Caco-2 (cell line): ENCODE data around the gene C22orf39. TPM values are rescaled to one million over a fixed set of nuclear protein-coding genes. Genes with fewer than 3 reads are reported as not detected.

ENCODE experiments used
- BruUV-seq: library from RNA; stranded (reverse); fragments of 400-500 nt; replicated peaks from 2 replicates; lab custom pipeline; 2021; lab: Mats Ljungman, UMichigan
- CTCF ChIA-PET: fragments of 300-600 bp; sonication (Branson Sonifier 250); formaldehyde crosslinking; loops from one replicate; lab custom pipeline; 2022; ENCODE audit warnings: antibody characterized with exemption; lab: Charles Lee
- POLR2A ChIA-PET: fragments of 300-600 bp; sonication (Branson Sonifier 250); formaldehyde crosslinking; loops from one replicate; lab custom pipeline; 2022; ENCODE audit warnings: antibody characterized with exemption; lab: Charles Lee
- DNase-seq, 2 experiments: peaks; one replicate each; pipeline versions ENCODE4 v3.0.0 to v3.0.0-alpha.2; 2020 to 2022
- H3K27me3 ChIP-seq: replicated peaks from 2 replicates; pipeline ENCODE4 v1.6.0; 2011; ENCODE audit warnings: low read length; ENCODE audit not compliant: control insufficient read depth, insufficient read depth
- H3K36me3 ChIP-seq: 2 replicates; pipeline ENCODE4 v1.5.1; 2011; ENCODE audit warnings: low read length; ENCODE audit not compliant: control insufficient read depth, insufficient read depth
- H3K4me1 ChIP-seq: fragments of 250-450 bp; sonication (Bioruptor Pico); 2 replicates; pipeline ENCODE4 v1.5.1; 2020; ENCODE audit warnings: mild to moderate bottlenecking
- H3K4me3 ChIP-seq: 2 replicates; pipeline ENCODE4 v1.5.1; 2011; ENCODE audit warnings: low read depth, mild to moderate bottlenecking, control low read depth, low read length
- H3K9me3 ChIP-seq: fragments of 250-450 bp; sonication (Bioruptor Pico); 2 replicates; pipeline ENCODE4 v1.5.1; 2020; ENCODE audit warnings: mild to moderate bottlenecking, moderate library complexity
- H3K27ac Mint-ChIP-seq: one replicate; pipeline ENCODE4 v1.8.0; 2022; ENCODE audit warnings: mixed read lengths; ENCODE audit not compliant: unreplicated experiment
- H3K27me3 Mint-ChIP-seq: one replicate; pipeline ENCODE4 v1.8.0; 2022; ENCODE audit warnings: mixed read lengths; ENCODE audit not compliant: insufficient read depth, unreplicated experiment
- H3K36me3 Mint-ChIP-seq: one replicate; pipeline ENCODE4 v1.8.0; 2022; ENCODE audit warnings: mild to moderate bottlenecking, mixed read lengths; ENCODE audit not compliant: insufficient read depth, unreplicated experiment
- H3K4me1 Mint-ChIP-seq: one replicate; pipeline ENCODE4 v1.8.0; 2022; ENCODE audit warnings: low read depth, mixed read lengths; ENCODE audit not compliant: unreplicated experiment
- H3K4me3 Mint-ChIP-seq: one replicate; pipeline ENCODE4 v1.8.0; 2022; ENCODE audit warnings: mild to moderate bottlenecking, moderate library complexity, mixed read lengths; ENCODE audit not compliant: unreplicated experiment
- H3K9me3 Mint-ChIP-seq: one replicate; pipeline ENCODE4 v1.8.0; 2022; ENCODE audit warnings: mixed read lengths; ENCODE audit not compliant: unreplicated experiment
- intact Hi-C: fragments of 100-400 bp; cut with micrococcal nuclease; formaldehyde crosslinking; loops from one replicate; pipeline ENCODE4 v1.10.0; 2022; ENCODE audit not compliant: unreplicated experiment
- total RNA-seq: library from RNA; stranded (reverse); gene quantifications from 2 replicates; pipeline ENCODE4 v1.2.3, GENCODE V29; 2022
- TF ChIP-seq, protein P1 (sequence below), 2 experiments: fragments of 200-600 bp in 1 of 2; IDR thresholded peaks; 1 replicate in 1 of 2; 2 replicates in 1 of 2; pipeline versions ENCODE4 v1.5.1 to v1.8.0; 2011 to 2022; ENCODE audit warnings: antibody characterized with exemption in 1 of 2, control low read depth in 1 of 2, inconsistent platforms in 1 of 2, low read depth in 1 of 2, low read length in 1 of 2, mild to moderate bottlenecking in 1 of 2, moderate library complexity in 1 of 2; ENCODE audit not compliant: insufficient read depth in 1 of 2, severe bottlenecking in 1 of 2, unreplicated experiment in 1 of 2

Gene C22orf39
- total RNA-seq, 1 experiment from 2014 or later = 36.1 TPM

DNA sequence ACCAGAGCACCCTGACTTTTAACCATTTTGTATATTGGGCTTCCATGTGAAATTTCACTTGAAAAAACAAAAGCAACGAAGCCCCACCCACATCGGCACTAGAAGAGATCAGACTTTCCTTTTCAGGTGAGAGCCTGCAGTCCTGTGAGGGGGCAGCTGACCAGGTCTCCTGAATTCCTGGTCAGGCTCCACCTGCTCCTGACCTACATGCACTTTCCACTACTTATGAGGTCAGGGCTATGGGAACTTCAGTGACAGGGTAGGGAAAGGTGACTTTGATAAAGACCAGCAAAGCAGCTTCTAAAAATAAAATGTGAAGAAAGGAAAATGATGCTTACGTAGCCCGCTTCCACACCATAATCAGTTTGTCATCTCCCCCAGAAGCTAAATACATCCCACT lies 40.7 kb downstream of the C22orf39 start:
- H3K27ac Mint-ChIP-seq = no peak overlapping the region
- no TSS peak for BruUV-seq
- no peaks in the 10 kb centered on the region for H3K27me3 Mint-ChIP-seq
- no peaks in the 10 kb centered on the region for H3K4me1 ChIP-seq
- no peaks in the 10 kb centered on the region for H3K27me3 ChIP-seq
- CTCF ChIA-PET = no interaction called here
- H3K36me3 ChIP-seq = peaks cover 3% of the 10 kb centered on the region
- no peaks in the 10 kb centered on the region for H3K4me1 Mint-ChIP-seq
- H3K9me3 Mint-ChIP-seq = no peaks in the 10 kb centered on the region
- POLR2A ChIA-PET = no interaction called here
- intact Hi-C loops = no loop called here
- no peak overlapping the region for H3K4me3 Mint-ChIP-seq
- TF ChIP-seq, protein P1, sequence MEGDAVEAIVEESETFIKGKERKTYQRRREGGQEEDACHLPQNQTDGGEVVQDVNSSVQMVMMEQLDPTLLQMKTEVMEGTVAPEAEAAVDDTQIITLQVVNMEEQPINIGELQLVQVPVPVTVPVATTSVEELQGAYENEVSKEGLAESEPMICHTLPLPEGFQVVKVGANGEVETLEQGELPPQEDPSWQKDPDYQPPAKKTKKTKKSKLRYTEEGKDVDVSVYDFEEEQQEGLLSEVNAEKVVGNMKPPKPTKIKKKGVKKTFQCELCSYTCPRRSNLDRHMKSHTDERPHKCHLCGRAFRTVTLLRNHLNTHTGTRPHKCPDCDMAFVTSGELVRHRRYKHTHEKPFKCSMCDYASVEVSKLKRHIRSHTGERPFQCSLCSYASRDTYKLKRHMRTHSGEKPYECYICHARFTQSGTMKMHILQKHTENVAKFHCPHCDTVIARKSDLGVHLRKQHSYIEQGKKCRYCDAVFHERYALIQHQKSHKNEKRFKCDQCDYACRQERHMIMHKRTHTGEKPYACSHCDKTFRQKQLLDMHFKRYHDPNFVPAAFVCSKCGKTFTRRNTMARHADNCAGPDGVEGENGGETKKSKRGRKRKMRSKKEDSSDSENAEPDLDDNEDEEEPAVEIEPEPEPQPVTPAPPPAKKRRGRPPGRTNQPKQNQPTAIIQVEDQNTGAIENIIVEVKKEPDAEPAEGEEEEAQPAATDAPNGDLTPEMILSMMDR (IDR thresholded peaks at IDR 0.05; ENCODE audit: insufficient read depth in 1 of 2, low read depth in 1 of 2, low read length in 1 of 2, severe bottlenecking in 1 of 2, unreplicated experiment in 1 of 2) = no peak
- H3K36me3 Mint-ChIP-seq = peaks cover 49% of the 10 kb centered on the region
- no peaks in the 10 kb centered on the region for H3K9me3 ChIP-seq
- no peak overlapping the region for H3K4me3 ChIP-seq
- DNase-seq = no peak

DNA sequence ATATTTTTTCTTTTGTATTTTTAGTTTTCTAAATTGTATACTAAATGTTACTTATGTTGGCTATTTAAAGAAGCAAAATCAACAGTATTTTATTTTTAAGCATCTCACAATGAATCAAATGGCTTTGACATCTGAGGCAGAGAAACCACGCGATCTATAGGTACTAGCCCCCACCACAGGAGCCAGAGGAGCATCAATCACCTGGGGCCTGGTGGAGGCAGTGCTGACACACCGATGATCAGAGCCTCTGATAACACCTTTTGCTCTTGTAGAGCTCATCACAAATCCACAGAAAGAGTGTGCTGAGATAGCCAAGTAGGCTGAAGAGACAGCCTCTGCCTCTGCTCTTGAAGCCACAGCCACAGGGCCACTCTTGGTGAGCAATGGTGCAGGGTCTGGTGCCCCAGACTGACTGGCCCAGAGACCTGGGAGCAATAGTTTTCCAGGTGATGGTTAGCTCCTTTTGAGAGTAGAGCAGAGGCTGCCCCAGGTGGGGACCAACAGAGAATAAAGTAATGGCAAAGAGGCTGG lies 41.2 kb downstream of the C22orf39 start:
- TF ChIP-seq, protein P1 (IDR thresholded peaks at IDR 0.05; ENCODE audit: insufficient read depth in 1 of 2, low read depth in 1 of 2, low read length in 1 of 2, severe bottlenecking in 1 of 2, unreplicated experiment in 1 of 2) = no peak
- peaks cover 3% of the 10 kb centered on the region for H3K36me3 ChIP-seq
- H3K4me3 Mint-ChIP-seq = no peak overlapping the region
- no peaks in the 10 kb centered on the region for H3K9me3 ChIP-seq
- DNase-seq = no peak
- no peaks in the 10 kb centered on the region for H3K27me3 ChIP-seq
- intact Hi-C loops = no loop called here
- H3K4me1 Mint-ChIP-seq = no peaks in the 10 kb centered on the region
- CTCF ChIA-PET = no interaction called here
- no peaks in the 10 kb centered on the region for H3K27me3 Mint-ChIP-seq
- H3K4me3 ChIP-seq = no peak overlapping the region
- H3K4me1 ChIP-seq = no peaks in the 10 kb centered on the region
- BruUV-seq = no TSS peak
- POLR2A ChIA-PET = no interaction called here
- H3K27ac Mint-ChIP-seq = no peak overlapping the region
- no peaks in the 10 kb centered on the region for H3K9me3 Mint-ChIP-seq
- peaks cover 54% of the 10 kb centered on the region for H3K36me3 Mint-ChIP-seq

DNA sequence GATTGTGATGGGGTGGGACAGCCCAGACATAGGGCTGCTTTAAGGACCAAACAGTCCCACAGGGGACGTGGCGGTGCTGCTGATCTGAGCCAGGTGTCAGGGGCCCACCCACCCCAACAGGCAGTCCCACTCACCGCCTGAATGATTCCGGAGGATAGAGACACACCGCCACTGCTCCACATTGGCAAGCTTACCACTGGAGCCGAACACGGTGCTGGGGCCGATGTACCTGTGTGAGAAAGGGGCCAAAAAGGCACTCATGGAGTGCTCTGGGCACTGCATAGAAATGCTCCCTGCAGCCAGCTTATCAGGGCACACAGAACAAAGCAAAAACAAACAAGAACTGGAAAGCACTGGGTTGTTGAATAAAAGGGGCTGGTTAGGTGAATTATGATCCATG lies 41.9 kb downstream of the C22orf39 start:
- H3K36me3 ChIP-seq = peaks cover 3% of the 10 kb centered on the region
- H3K4me1 Mint-ChIP-seq = no peaks in the 10 kb centered on the region
- no peak for DNase-seq
- H3K9me3 ChIP-seq = no peaks in the 10 kb centered on the region
- BruUV-seq = no TSS peak
- ChIA-PET CTCF (no interaction called here), POLR2A (no interaction called here)
- no peak overlapping the region for H3K27ac Mint-ChIP-seq
- H3K4me3 ChIP-seq = no peak overlapping the region
- intact Hi-C loops = no loop called here
- TF ChIP-seq, protein P1 (IDR thresholded peaks at IDR 0.05; ENCODE audit: insufficient read depth in 1 of 2, low read depth in 1 of 2, low read length in 1 of 2, severe bottlenecking in 1 of 2, unreplicated experiment in 1 of 2) = no peak
- H3K4me1 ChIP-seq = no peaks in the 10 kb centered on the region
- H3K4me3 Mint-ChIP-seq = no peak overlapping the region
- H3K27me3 ChIP-seq = no peaks in the 10 kb centered on the region
- peaks cover 56% of the 10 kb centered on the region for H3K36me3 Mint-ChIP-seq
- H3K9me3 Mint-ChIP-seq = no peaks in the 10 kb centered on the region
- H3K27me3 Mint-ChIP-seq = no peaks in the 10 kb centered on the region
